Esophagus muscularis mucosa (tissue), 3 donors: Measurements from ENCODE around the gene STXBP6.

Source experiments
- CTCF ChIP-seq, 3 experiments: fragments of 200-600 bp in 2 of 3; fragments of 450-650 bp in 1 of 3; sonication (generic) in 2 of 3; IDR thresholded peaks; one replicate each; pipeline ENCODE4 v1.5.1; 2017 to 2019; ENCODE audit warnings: antibody characterized with exemption in 3 of 3, mild to moderate bottlenecking in 2 of 3, moderate library complexity in 1 of 3
- POLR2A ChIP-seq: fragments of 450-650 bp; IDR thresholded peaks from one replicate; pipeline ENCODE4 v1.6.1; 2017; ENCODE audit warnings: antibody characterized with exemption, moderate library complexity, mild to moderate bottlenecking, low read depth
- POLR2AphosphoS5 ChIP-seq, 2 donors: sonication (generic); formaldehyde crosslinking; IDR thresholded peaks; one replicate each; pipeline ENCODE4 v1.6.1; 2017; ENCODE audit warnings: antibody characterized with exemption in 2 of 2

DNA sequence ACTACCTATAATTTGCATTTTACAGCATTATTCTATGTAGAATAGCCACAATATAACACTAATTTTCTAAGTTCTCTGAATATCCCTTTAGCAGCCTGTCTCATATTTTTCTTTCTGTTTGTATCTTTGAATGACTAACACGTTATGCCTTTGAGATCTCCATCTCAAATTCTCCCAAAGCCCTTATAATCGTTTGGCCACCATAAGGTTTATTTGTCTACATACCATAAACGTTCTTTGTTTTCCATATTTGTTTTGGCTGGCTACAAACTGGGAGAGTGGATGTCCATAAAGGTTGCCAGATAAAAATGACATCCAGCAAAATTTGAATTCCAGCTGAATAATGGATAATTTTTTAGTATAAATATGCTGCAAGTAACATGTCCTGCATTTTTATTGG lies 203.7 kb downstream of the STXBP6 start:
- no peak for TF ChIP-seq POLR2A
- TF ChIP-seq CTCF (IDR thresholded peaks at IDR 0.05): no peak
- no peak for TF ChIP-seq POLR2AphosphoS5 (IDR thresholded peaks at IDR 0.05)
